Adrenal gland (tissue), 5 donors: ENCODE results near the gene LRTM1.

Source experiments
- CTCF ChIP-seq, 6 experiments: fragments of 450-650 bp in 4 of 6; fragments of 200-600 bp in 2 of 6; sonication (generic) in 1 of 6; IDR thresholded peaks; 1 replicate in 5 of 6; 2 replicates in 1 of 6; pipeline versions ENCODE4 v1.5.1 to v1.8.0; 2016 to 2021; ENCODE audit warnings: antibody characterized with exemption in 6 of 6, mild to moderate bottlenecking in 2 of 6, moderate library complexity in 1 of 6
- POLR2A ChIP-seq, 2 donors: fragments of 450-650 bp; IDR thresholded peaks; one replicate each; pipeline ENCODE4 v1.6.1; 2017; ENCODE audit warnings: antibody characterized with exemption in 2 of 2, mild to moderate bottlenecking in 2 of 2, moderate library complexity in 1 of 2
- donor health status: DM: no; HTN: no; CAD: no.

DNA sequence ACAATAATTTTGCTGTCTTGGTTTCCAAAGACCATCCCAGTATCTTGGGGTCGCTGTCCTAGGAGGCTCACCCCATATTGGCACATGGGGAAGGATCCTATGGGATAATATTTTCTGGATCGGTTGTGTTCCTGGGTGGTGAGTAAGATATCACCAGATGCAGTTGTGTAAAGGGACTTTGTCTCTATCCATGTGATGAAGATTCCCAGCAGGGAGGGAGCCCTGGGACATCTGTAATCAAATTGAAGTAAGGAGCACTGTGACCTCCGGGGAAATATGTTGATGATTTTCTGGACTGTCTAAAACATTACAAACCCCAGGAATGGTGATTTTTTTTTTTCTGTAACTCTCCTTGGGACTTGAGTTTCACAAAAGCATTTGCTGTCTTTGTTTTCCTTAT, 36.2 kb upstream of the LRTM1 start:
- TF ChIP-seq CTCF (IDR thresholded peaks at IDR 0.05) (no peak), POLR2A (IDR thresholded peaks at IDR 0.05) (no peak)
